Upper lobe of left lung (tissue), 4 donors: ENCODE data around the gene ZDHHC14.

Source experiments
- POLR2A ChIP-seq, 4 donors: fragments of 450-650 bp; IDR thresholded peaks; one replicate each; pipeline ENCODE4 v1.5.1; 2016 to 2017; ENCODE audit warnings: antibody characterized with exemption in 4 of 4, mild to moderate bottlenecking in 2 of 4
- POLR2AphosphoS5 ChIP-seq, 2 donors: sonication (generic); formaldehyde crosslinking; IDR thresholded peaks; one replicate each; pipeline ENCODE4 v1.5.1; 2017; ENCODE audit warnings: antibody characterized with exemption in 2 of 2
- TF ChIP-seq, protein P1 (sequence below), 6 experiments: fragments of 450-650 bp in 4 of 6; fragments of 200-600 bp in 2 of 6; sonication (generic) in 2 of 6; IDR thresholded peaks; one replicate each; pipeline ENCODE4 v1.5.1; 2016 to 2019; ENCODE audit warnings: antibody characterized with exemption in 6 of 6

DNA sequence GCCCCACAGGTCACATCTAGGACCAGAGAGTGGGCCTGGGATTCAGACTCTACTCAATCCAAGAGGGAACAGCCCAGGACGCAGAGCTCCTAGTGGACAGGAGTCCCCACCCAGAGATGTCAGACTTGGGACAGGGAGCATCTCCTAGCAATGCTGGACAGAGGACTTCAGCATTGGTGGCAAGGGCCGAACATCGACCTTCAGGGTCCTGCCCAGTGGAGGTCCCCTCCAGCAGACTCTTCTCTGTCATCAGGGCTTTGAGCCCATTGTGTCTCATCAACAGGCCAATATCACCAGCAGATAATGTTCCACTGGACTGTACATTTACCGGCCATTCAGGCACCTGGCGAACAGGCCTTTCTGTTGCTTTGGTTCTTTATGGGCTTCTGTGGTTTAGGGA lies 282.3 kb downstream of the ZDHHC14 start:
- TF ChIP-seq POLR2A (IDR thresholded peaks at IDR 0.05) (no peak), POLR2AphosphoS5 (IDR thresholded peaks at IDR 0.05) (no peak)
- TF ChIP-seq, protein P1, sequence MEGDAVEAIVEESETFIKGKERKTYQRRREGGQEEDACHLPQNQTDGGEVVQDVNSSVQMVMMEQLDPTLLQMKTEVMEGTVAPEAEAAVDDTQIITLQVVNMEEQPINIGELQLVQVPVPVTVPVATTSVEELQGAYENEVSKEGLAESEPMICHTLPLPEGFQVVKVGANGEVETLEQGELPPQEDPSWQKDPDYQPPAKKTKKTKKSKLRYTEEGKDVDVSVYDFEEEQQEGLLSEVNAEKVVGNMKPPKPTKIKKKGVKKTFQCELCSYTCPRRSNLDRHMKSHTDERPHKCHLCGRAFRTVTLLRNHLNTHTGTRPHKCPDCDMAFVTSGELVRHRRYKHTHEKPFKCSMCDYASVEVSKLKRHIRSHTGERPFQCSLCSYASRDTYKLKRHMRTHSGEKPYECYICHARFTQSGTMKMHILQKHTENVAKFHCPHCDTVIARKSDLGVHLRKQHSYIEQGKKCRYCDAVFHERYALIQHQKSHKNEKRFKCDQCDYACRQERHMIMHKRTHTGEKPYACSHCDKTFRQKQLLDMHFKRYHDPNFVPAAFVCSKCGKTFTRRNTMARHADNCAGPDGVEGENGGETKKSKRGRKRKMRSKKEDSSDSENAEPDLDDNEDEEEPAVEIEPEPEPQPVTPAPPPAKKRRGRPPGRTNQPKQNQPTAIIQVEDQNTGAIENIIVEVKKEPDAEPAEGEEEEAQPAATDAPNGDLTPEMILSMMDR (IDR thresholded peaks at IDR 0.05), result no peak
